WTC11 (cell line): ENCODE results near the gene ANO4. TPM values are rescaled to one million over a fixed set of nuclear protein-coding genes. Genes with fewer than 3 reads are reported as not detected.

Experiments used
- ATAC-seq: fragments of 200-7000 bp; cut with Tn5 transposase; 2 replicates; pipeline ENCODE4 v1.10.0; 2021; ENCODE audit warnings: mild to moderate bottlenecking, moderate library complexity
- CTCF ChIA-PET: fragments of 300-600 bp; sonication (Branson Sonifier 250); formaldehyde crosslinking; loops from one replicate; lab custom pipeline; 2021; ENCODE audit warnings: antibody characterized with exemption; lab: Charles Lee
- POLR2A ChIA-PET: fragments of 350-600 bp; sonication (Branson Sonifier 250); formaldehyde crosslinking; loops from one replicate; lab custom pipeline; 2021; ENCODE audit warnings: antibody characterized with exemption; lab: Charles Lee
- DNase-seq: peaks from one replicate; pipeline ENCODE4 v3.0.0; 2021; ENCODE audit warnings: low spot score
- H3K27ac Mint-ChIP-seq: 2 replicates; pipeline ENCODE4 v1.8.0; 2021; ENCODE audit warnings: mixed read lengths
- H3K27me3 Mint-ChIP-seq: 2 replicates; pipeline ENCODE4 v1.8.0; 2021; ENCODE audit warnings: low read depth, mild to moderate bottlenecking, moderate library complexity, mixed read lengths
- H3K36me3 Mint-ChIP-seq: 2 replicates; pipeline ENCODE4 v1.8.0; 2021; ENCODE audit warnings: mixed read lengths
- H3K4me1 Mint-ChIP-seq: 2 replicates; pipeline ENCODE4 v1.8.0; 2022; ENCODE audit warnings: mixed read lengths
- H3K4me3 Mint-ChIP-seq: 2 replicates; pipeline ENCODE4 v1.8.0; 2021; ENCODE audit warnings: mild to moderate bottlenecking, moderate library complexity, mixed read lengths
- H3K9me3 Mint-ChIP-seq: 2 replicates; pipeline ENCODE4 v1.8.0; 2021; ENCODE audit warnings: mixed read lengths
- AR ChIP-seq: fragments of 250-450 bp; sonication (Bioruptor Pico); IDR thresholded peaks from 2 replicates; pipeline ENCODE4 v1.9.0; 2021; ENCODE audit warnings: mild to moderate bottlenecking
- ETV6 ChIP-seq: sonication (generic); formaldehyde crosslinking; IDR thresholded peaks from 2 replicates; pipeline ENCODE4 v1.8.1; 2022; ENCODE audit warnings: mild to moderate bottlenecking, missing genetic modification reagents
- FOXP4 ChIP-seq: sonication (generic); formaldehyde crosslinking; IDR thresholded peaks from 2 replicates; pipeline ENCODE4 v1.8.0; 2022; ENCODE audit warnings: mild to moderate bottlenecking, missing genetic modification reagents
- GABPB1 ChIP-seq: sonication (generic); formaldehyde crosslinking; IDR thresholded peaks from 2 replicates; pipeline ENCODE4 v1.8.1; 2023; ENCODE audit warnings: mild to moderate bottlenecking, missing genetic modification reagents
- IRF1 ChIP-seq: sonication (generic); formaldehyde crosslinking; IDR thresholded peaks from 2 replicates; pipeline ENCODE4 v1.8.0; 2023; ENCODE audit warnings: missing genetic modification reagents
- JAZF1 ChIP-seq: fragments of 250-450 bp; sonication (Bioruptor Pico); IDR thresholded peaks from 2 replicates; pipeline ENCODE4 v1.9.0; 2021; ENCODE audit warnings: moderate library complexity, mild to moderate bottlenecking, inconsistent platforms
- MYBL2 ChIP-seq: sonication (generic); formaldehyde crosslinking; IDR thresholded peaks from 2 replicates; pipeline ENCODE4 v1.8.1; 2023; ENCODE audit warnings: mild to moderate bottlenecking, moderate library complexity, missing genetic modification reagents
- NFE2L1 ChIP-seq: sonication (generic); formaldehyde crosslinking; IDR thresholded peaks from 2 replicates; pipeline ENCODE4 v1.8.1; 2023; ENCODE audit warnings: missing genetic modification reagents
- OVOL2 ChIP-seq: fragments of 250-450 bp; sonication (Bioruptor Pico); IDR thresholded peaks from 2 replicates; pipeline ENCODE4 v1.9.0; 2021; ENCODE audit warnings: mild to moderate bottlenecking, borderline replicate concordance
- TEAD1 ChIP-seq: sonication (generic); formaldehyde crosslinking; IDR thresholded peaks from 2 replicates; pipeline ENCODE4 v1.8.0; 2022; ENCODE audit warnings: mild to moderate bottlenecking, missing genetic modification reagents
- TEAD4 ChIP-seq: sonication (generic); formaldehyde crosslinking; IDR thresholded peaks from 2 replicates; pipeline ENCODE4 v1.8.0; 2022; ENCODE audit warnings: mild to moderate bottlenecking, missing genetic modification reagents
- ZBTB21 ChIP-seq: sonication (generic); formaldehyde crosslinking; IDR thresholded peaks from 2 replicates; pipeline ENCODE4 v1.8.1; 2023; ENCODE audit warnings: mild to moderate bottlenecking, missing genetic modification reagents, borderline replicate concordance
- ZMAT4 ChIP-seq: fragments of 250-450 bp; sonication (Bioruptor Pico); IDR thresholded peaks from 2 replicates; pipeline ENCODE4 v1.9.0; 2021; ENCODE audit warnings: mild to moderate bottlenecking
- ZNF263 ChIP-seq: sonication (generic); formaldehyde crosslinking; IDR thresholded peaks from 2 replicates; pipeline ENCODE4 v1.8.1; 2022; ENCODE audit warnings: low read depth, mild to moderate bottlenecking, moderate library complexity, missing genetic modification reagents
- ZNF396 ChIP-seq: fragments of 250-450 bp; sonication (Bioruptor Pico); IDR thresholded peaks from 2 replicates; pipeline ENCODE4 v1.8.0; 2021; ENCODE audit warnings: mild to moderate bottlenecking, moderate library complexity, borderline replicate concordance
- ZNF423 ChIP-seq: fragments of 250-450 bp; sonication (Bioruptor Pico); IDR thresholded peaks from 2 replicates; pipeline ENCODE4 v2.1.2; 2022; ENCODE audit warnings: mild to moderate bottlenecking, moderate library complexity
- ZNF532 ChIP-seq: fragments of 250-450 bp; sonication (Bioruptor Pico); IDR thresholded peaks from 2 replicates; pipeline ENCODE4 v1.9.0; 2021; ENCODE audit warnings: mild to moderate bottlenecking, borderline replicate concordance
- total RNA-seq: library from RNA; stranded (reverse); gene quantifications from 3 replicates; pipeline ENCODE4 v1.2.3, GENCODE V29; 2021

ANO4 gene
- total RNA-seq, 1 experiment from 2014 or later = 2.6 TPM

- TF ChIP-seq ZNF532 (CRISPR knock-in tag) = no peak
- TF ChIP-seq IRF1 = no peak
- TF ChIP-seq ETV6 (CRISPR knock-in tag) = no peak
- TF ChIP-seq, all 79 proteins: peak for 0
Measured at GRCh38 chr12:101013993-101014392, 219.4 kb downstream of the ANO4 start (continued).

- no peaks in the 10 kb centered on the region for H3K27me3 Mint-ChIP-seq
- no peaks in the 10 kb centered on the region for H3K4me1 Mint-ChIP-seq
- peaks cover 8% of the 10 kb centered on the region; the same call in 1 of the 2 replicates for H3K36me3 Mint-ChIP-seq
- no peak for ATAC-seq
- ChIA-PET CTCF (no interaction called here), POLR2A (no interaction called here)
- TF ChIP-seq TEAD1 (CRISPR knock-in tag) (no peak), FOXP4 (CRISPR knock-in tag) (no peak), JAZF1 (no peak), AR (CRISPR knock-in tag) (no peak), MYBL2 (CRISPR knock-in tag) (no peak), ZNF423 (CRISPR knock-in tag) (no peak), ZNF396 (CRISPR knock-in tag) (no peak), NFE2L1 (CRISPR knock-in tag) (no peak), ZBTB21 (no peak), ZNF263 (CRISPR knock-in tag) (no peak), ZMAT4 (CRISPR knock-in tag) (no peak), GABPB1 (CRISPR knock-in tag) (no peak), TEAD4 (CRISPR knock-in tag) (no peak), OVOL2 (CRISPR knock-in tag) (no peak)
- H3K27ac Mint-ChIP-seq = no peak overlapping the region
- DNase-seq = no peak
- no peak overlapping the region for H3K4me3 Mint-ChIP-seq
- H3K9me3 Mint-ChIP-seq = peaks cover 18% of the 10 kb centered on the region
Measured at GRCh38 chr12:101015044-101015443, 220.5 kb downstream of the ANO4 start.
